Measurements from ENCODE around the gene KRT73.

Gene KRT73

GRCh38 chr12:52606581-52607218 lies 11.7 kb downstream of the KRT73 start:
- no peak for DNase-seq (ENCODE audit: low spot score)
- no peak for TF ChIP-seq CTCF (IDR thresholded peaks at IDR 0.05; ENCODE audit: extremely low read depth, missing control alignments)

GRCh38 chr12:52606096-52606495 lies 12.3 kb downstream of the KRT73 start:
- TF ChIP-seq CTCF (IDR thresholded peaks at IDR 0.05; ENCODE audit: extremely low read depth, missing control alignments) = no peak

GRCh38 chr12:52605542-52605941 lies 12.8 kb downstream of the KRT73 start:
- no peak for DNase-seq (ENCODE audit: low spot score)
- TF ChIP-seq CTCF (IDR thresholded peaks at IDR 0.05; ENCODE audit: extremely low read depth, missing control alignments) = no peak

More at GRCh38 chr12:52606096-52606495, 12.3 kb downstream of the KRT73 start:
- DNase-seq (ENCODE audit: low spot score) = no peak

- no peak for DNase-seq (ENCODE audit: low spot score)
- no peak for TF ChIP-seq CTCF (IDR thresholded peaks at IDR 0.05; ENCODE audit: extremely low read depth, missing control alignments)
Observed at GRCh38 chr12:52604859-52605258, 13.5 kb downstream of the KRT73 start.

- no peak for DNase-seq (ENCODE audit: low spot score)
- no peak for TF ChIP-seq CTCF (IDR thresholded peaks at IDR 0.05; ENCODE audit: extremely low read depth, missing control alignments)
Observed at GRCh38 chr12:52603314-52603713, 15.0 kb downstream of the KRT73 start.

GRCh38 chr12:52602552-52602951 lies 15.8 kb downstream of the KRT73 start:
- no peak for TF ChIP-seq CTCF (IDR thresholded peaks at IDR 0.05; ENCODE audit: extremely low read depth, missing control alignments)
- no peak for DNase-seq (ENCODE audit: low spot score)

- no peak for DNase-seq (ENCODE audit: low spot score)
Observed at GRCh38 chr12:52601671-52602070, 16.7 kb downstream of the KRT73 start.

More at GRCh38 chr12:52601671-52602070, 16.7 kb downstream of the KRT73 start:
- no peak for TF ChIP-seq CTCF (IDR thresholded peaks at IDR 0.05; ENCODE audit: extremely low read depth, missing control alignments)
